Measurements from ENCODE around the gene FAM240A.

Gene FAM240A

GRCh38 chr3:46626039-46626438 lies 13.7 kb downstream of the FAM240A start:
- DNase-seq (ENCODE audit: low read depth, low spot score): no peak

GRCh38 chr3:46627078-46627477 lies 14.8 kb downstream of the FAM240A start:
- DNase-seq (ENCODE audit: low read depth, low spot score): no peak

DNA sequence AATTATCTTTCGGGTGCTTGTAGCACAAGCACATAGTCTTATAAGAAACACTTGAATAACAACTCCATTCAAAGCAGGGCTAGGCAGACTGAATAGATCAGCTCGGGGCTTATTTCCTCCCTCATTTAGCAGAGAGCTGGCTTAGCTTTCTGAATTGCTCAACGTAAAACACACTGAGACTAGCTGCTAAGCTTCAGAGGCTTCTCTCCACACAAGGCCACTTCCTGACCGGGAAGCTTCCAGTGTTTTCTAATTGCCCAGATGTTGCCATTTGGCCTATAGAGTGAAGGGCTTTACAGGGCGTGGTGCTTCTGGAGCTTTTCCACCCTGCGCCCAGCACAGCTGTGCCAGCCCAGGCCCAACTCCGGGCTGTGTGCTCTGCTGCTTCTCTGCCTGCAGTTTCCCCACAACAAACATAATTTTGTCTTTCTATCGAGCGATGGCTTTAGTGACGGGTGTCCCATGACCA lies 16.6 kb downstream of the FAM240A start:
- peak; percentile 24 for DNase-seq (ENCODE audit: low read depth, low spot score)

DNA sequence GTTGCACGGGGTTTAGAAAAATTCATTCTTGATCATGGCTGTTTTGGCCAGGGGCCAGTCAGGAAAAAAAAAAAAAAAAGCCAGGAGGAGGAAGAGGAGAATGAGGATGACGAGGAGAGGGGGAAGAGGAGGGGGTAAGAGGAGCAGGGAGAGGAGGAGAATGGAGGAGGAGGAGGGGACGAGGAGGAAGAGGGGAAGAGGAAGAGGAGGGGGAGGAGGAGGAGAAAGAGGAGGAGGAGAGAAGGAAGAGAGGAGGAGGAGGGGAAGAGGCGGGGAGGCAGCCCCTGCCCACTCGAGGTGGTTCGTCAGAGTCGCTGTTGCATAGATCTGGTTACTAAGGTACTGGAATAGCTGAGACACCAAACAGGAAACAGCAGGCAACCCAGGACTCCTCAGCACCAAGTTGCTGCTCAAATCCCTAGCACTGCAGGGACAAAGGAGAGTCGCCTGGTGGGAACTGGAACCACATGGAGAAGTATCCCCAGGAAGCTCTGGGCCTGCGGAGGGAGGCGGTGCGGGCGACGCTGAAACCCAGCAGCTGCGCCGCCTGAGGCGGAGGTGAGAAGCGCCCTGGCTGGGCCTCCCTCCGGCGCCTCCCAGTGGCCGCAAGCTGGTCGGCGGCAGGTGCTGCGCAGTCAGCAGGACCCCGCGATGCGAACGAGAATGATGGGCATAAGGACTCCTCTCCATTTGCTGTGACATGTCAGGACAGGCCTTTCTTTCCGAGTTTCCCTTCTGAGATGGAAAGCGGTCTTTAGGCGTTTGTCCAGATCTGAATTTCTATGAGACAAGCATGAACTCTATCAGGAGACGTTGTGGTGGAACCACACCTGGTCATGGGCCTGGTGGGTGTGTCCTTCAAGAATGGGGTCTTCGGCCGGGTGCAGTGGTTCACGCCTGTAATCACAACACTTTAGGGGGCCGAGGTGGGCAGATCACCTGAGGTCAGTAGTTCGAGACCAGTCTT lies 17.5 kb downstream of the FAM240A start:
- peak; percentile 96 for DNase-seq (ENCODE audit: low read depth, low spot score)

DNA sequence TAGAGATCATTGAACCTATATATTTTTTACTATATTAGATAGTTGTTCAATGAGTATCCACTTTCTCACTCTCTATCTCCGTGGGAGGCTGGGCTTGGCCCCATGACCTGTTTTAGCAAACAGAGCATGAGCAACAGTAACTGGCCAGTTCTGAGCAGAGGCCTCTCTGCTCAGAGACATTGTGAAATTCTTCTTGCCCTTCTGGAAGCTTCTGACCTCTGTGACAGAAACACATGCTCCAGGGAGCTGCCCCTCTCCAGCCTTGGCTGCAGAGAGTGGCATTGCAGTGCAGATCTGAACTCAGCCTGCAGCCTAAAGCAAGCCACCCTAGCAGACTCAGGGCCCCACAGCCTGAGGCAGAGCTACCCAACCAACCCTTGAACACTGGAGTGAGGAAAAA lies 20.5 kb downstream of the FAM240A start:
- DNase-seq (ENCODE audit: low read depth, low spot score): no peak

DNA sequence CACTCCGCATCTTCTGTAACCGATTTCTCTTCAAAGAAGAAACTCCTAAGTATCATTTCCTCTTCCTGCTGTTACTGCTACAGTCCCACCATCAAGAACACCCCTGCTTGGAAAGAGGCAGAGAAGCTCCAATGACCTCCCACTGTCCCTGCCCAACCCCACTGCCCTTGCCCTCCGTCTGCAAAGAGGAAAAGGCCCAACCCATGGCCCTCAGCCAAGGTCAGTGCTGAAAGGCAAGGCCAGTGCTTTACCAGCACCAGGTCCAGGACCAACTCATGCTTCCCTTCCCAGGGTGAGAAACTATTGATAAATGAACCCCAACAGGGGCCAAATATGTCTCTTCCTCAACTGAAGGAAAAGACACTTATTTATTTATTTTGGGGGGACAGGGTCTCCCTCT lies 22.5 kb downstream of the FAM240A start:
- no peak for DNase-seq (ENCODE audit: low read depth, low spot score)

DNA sequence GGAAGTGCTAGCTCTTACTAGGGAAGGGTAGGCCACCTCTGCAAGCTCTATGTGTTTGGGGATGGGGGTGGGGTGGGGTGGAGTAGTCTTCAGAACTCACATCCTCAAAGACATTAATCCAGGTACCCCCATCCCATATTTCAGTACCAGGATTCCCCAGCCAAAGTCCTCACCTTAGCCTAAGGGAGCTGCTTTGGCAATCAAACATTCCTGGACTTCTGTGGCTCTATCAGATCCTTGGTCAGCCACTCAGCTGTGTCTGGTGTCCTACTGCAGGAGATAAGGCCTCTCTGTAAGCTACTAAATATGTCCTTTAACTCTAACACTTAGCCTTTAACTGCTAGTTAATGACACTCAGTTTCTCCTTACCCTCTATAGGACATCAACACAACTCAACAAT lies 26.9 kb downstream of the FAM240A start:
- DNase-seq (ENCODE audit: low read depth, low spot score): no peak

GRCh38 chr3:46640927-46641326 lies 28.6 kb downstream of the FAM240A start:
- DNase-seq (ENCODE audit: low read depth, low spot score): no peak

DNA sequence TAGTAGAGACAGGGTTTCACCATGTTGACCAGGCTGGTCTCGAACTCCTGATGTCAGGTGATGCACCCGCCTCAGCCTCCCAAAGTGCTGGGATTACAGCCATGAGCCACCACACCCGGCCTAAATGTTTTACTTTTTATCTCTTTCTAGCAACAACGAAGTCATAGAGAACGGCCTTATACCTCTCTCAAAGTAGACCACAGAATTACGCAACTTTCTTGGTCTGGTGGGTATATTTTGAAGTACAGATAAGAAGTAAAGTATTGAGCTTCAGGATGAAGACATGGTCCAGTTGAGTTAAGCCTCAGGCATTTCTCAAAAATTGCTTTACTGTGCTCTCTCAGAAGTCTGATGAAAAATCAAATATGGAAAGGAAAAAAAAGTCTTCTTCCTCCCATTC lies 30.6 kb downstream of the FAM240A start:
- DNase-seq (ENCODE audit: low read depth, low spot score): no peak

DNA sequence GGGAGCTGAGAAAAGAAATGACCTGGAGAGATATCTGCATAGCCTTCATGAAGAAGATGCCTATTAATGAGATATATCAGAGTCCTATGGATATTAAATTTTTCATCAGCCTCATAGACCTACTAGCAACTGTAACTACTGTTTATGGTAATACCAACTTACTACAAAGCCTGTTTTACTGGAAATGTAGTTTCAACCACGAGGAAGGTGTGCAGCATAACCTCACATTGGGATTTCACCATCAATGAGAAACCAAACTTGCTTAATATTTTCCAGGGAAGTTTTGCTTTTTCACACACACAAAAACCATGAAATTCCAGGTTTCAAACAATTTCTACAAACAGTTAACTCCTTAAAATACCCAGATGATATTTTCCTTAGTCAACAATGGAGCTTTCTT lies 31.4 kb downstream of the FAM240A start:
- DNase-seq (ENCODE audit: low read depth, low spot score): no peak

DNA sequence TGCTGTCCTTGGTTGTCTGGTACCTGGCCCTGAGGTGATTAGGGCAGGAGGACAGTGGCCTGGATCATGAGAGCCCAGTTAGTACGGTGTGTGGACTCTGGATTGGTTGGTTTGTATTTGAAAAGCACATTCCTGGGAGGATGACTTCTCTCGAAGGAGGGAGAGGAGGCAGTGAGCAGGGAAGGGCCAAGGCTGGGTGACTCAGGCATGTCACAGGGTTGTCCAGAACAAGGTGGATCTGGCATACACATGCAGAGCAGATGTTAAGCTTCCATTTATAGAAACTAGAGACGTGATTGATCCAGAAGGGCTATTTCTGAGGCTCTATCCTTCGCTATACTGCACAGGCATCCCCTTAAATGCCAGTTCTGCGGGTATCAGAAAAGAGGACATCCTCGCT lies 34.4 kb downstream of the FAM240A start:
- no peak for DNase-seq (ENCODE audit: low read depth, low spot score)

DNA sequence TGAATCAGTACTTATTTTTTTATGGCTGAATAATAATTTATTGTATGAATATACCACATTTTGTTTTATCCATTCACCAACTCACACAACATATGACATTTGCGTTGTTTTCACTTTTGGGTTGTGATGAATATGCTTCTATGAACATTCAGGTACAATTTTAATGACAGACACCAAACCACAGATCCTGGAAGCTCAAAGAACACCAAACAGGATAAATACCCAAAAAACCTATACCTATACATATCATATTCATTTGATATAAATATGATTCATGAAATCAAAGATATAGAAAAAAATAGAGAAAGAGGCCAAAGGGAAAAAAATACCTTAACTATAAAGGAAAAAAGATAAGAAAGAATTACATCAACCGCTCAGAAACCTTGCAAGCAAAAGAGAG lies 35.8 kb downstream of the FAM240A start:
- no peak for DNase-seq (ENCODE audit: low read depth, low spot score)

DNA sequence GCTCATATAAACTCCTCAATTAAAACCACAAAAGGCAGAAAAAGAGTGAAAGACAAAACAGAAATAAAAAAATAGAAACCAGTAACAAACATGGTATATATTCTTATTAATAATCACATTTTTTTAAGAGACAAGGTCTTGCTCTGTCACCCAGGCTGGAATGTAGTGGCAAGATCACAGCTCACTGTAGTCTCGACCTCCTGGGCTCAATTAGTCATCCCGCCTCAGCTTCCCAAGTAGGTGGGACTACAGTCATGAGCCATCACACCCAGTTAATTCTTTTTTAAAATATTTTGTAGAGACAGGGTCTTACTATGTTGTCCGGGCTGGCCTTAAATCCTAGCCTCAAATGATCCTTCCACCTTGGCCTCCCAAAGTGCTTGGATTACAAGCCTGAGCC lies 37.1 kb downstream of the FAM240A start:
- DNase-seq (ENCODE audit: low read depth, low spot score): no peak

DNA sequence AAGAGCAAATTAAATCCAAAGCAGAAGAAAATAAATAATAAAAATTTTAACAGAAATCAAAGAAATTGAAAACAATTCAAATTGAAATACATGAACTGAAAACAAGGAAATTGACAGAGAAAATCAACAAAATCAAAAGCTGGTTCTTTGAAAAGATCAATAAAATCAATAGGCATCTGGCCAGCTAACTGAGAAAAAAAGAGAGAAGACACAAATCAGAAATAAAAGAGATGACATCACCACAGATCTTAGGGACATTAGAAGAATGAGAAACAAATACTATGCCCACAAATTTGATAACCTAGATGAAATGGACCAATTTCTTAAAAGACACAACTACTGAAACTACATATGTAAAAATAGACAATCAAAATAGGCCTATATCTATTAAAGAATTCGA lies 38.8 kb downstream of the FAM240A start:
- DNase-seq (ENCODE audit: low read depth, low spot score): no peak

DNA sequence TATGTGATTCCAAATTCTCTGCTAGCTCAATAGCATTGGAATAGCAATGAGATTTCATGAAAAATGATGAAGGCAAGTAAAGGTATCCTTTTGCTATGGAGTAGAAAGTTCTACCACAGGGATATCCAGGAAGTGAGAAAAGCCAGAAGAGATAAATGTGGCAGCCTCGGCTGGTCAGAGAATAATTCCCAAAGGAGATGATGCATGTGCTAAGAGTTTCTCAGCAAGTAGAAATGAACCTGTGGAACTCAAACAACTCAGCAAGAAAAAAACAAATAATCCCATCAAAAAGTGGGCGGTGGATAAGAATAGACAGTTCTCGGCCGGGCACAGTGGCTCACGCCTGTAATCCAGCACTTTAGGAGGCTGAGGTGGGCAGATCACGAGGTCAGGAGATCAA lies 42.9 kb downstream of the FAM240A start:
- no peak for DNase-seq (ENCODE audit: low read depth, low spot score)

DNA sequence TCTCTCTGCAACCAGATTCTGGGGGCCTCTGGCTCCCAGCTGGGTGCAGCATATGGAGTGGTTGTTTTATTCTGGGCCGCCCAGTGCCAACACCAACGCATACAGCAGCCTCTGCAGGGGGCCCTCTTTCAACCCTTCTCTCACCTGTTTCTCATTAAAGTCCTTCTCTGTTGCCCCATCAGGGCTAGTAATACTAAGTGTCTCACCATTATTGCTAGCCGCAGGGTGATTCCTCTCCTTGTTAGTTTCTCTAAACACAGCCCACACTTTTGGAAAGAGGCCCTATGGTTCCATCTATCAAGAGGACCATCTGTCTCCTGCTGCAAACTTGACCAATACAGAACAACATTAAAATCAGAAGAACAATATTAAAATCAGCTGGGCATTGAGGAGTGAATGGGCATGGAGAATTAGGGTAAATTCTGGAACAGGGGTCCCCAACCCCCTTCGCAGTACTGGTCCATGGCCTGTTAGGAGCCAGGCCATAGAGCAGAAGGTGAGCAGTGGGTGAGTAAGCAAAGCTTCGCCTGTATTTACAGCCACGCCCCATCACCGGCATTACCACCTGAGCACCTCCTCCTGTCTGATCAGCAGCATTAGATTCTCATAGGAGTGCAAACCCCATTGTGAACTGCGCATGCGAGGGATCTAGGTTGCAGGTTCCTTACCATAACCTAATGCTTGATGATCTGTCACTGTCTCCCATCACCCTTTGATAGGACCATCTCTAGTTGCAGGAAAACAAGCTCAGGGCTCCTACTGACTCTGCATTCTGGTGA lies 44.6 kb downstream of the FAM240A start:
- no peak for DNase-seq (ENCODE audit: low read depth, low spot score)

DNA sequence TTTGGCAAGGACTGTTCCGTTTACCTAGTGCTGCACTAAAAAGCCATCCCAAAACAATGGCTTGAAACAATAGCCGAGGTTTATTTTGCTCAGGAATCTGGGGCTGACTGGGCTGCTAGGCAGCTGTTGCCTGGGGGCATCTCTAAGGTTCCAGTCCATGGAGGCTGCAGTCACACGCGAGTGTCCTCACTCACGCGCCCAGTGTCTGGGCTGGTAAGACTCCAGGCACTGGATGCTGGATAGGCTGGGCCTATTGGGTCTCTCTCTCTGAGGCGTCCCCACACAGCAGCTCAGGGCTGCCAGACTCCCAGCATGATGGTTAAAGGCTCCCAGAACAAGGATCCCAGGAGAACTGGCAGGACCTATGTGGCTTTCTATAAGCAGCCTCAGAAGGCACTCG lies 47.0 kb downstream of the FAM240A start:
- DNase-seq (ENCODE audit: low read depth, low spot score): peak; percentile 85

DNA sequence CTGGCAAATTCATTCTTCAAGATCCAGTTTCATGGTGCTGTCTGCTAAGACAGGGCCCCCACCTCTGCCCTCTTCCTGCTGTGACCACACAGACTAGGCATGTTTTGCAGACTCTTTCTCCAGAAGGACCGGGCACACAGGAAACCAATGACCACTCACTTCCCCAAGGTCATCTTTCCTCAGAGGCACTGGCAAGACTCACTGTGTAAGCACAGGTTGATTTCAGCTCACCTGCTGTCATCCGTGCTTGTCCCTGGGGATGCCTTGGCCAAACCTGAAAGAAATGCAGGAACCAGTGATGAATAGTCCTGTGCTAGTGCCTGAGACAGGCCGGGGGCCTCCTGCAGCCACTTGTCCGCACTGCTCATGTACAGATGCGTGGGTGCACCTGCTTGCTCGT lies 47.7 kb downstream of the FAM240A start:
- no peak for DNase-seq (ENCODE audit: low read depth, low spot score)

DNA sequence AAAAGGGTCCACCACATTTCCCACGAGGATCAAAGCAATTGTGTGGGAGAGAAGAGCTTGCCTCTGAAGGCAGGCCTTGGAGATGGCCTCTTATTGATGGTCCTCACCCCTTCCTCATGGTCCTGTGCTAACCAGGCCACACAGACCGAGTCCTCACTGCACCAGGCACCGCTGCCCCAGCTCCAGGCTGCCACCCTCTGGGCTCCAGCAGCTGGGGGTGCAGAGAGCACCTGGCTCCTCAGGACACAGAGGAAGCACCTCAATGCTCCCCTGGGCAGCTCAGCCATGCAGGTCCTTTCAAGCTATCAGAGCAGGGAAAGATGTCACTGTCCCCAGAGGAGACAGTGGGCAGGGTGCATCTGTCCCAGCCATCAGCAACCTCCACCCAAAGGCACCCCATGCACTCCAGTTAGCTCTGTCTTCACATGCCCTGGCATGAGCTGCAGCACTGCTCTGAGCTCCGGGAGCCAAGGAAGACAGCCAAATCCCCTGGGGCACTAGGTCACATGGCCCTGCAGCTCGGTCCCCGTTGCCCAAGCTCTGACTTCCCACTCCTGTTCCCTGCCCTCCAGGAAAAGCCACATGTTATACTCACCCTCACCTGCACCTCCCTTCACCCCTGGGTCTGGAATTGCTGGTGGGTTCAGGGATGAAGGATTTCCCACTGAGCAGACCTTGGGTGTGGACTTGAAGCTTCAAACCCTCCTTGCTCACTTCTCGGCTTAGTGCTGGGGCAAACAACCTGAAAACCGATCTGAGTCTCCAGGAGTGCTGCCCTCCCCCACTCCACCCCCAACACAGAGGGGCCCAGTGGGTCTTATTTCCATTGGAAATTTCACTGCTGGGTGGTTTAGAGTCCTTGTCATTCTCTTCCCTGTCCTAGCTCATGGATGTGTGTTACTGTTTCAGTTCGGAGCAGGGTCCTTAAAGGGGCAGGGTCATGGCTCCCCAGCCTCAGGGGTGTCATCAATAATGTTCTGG lies 48.5 kb downstream of the FAM240A start:
- DNase-seq (ENCODE audit: low read depth, low spot score): peak; percentile 32

GRCh38 chr3:46661776-46662766 lies 49.7 kb downstream of the FAM240A start:
- DNase-seq (ENCODE audit: low read depth, low spot score): peak; percentile 34
